K562 (cell line): ENCODE measurements around the gene TNFSF13B. TPM values are rescaled to one million over a fixed set of nuclear protein-coding genes. Genes with fewer than 3 reads are reported as not detected.
A peak's percentile ranks its signal among the peaks of the same experiment; 100 is the strongest.

Experiments
- ATAC-seq: fragments of 200-7000 bp; cut with Tn5 transposase; 3 replicates; pipeline ENCODE4 v1.9.1; 2020; ENCODE audit warnings: moderate library complexity
- BruUV-seq: library from RNA; stranded (reverse); fragments of 400-500 nt; replicated peaks from 2 replicates; lab custom pipeline; 2021; lab: Mats Ljungman, UMichigan
- CTCF ChIA-PET: fragments of 300-600 bp; formaldehyde crosslinking; extraction: SDS; loops from one replicate; lab custom pipeline; 2021; ENCODE audit warnings: low intra/inter-chr PET ratio; lab: Yijun Ruan, JAX
- POLR2A ChIA-PET: fragments of 300-600, 350-650 bp; sonication (Branson Sonifier 250); formaldehyde crosslinking; extraction: SDS; loops from one replicate; lab custom pipeline; 2021; ENCODE audit warnings: antibody characterized with exemption, inconsistent platforms; lab: Yijun Ruan, JAX
- DNase-seq, 4 experiments: peaks; one replicate each; pipeline versions ENCODE4 v3.0.0 to v3.0.0-alpha.2; 2011 to 2018; ENCODE audit warnings: low spot score in 3 of 4, mixed read lengths in 3 of 4; ENCODE audit errors: extremely low read depth in 1 of 4
- FAIRE-seq: peaks from 2 replicates; lab custom pipeline; 2011; peaks lifted over from hg19 to GRCh38; lab: Jason Lieb, UNC
- H2AFZ ChIP-seq: 2 replicates; pipeline ENCODE4 v1.6.0; 2011; ENCODE audit warnings: low read depth, low read length, control low read depth, inconsistent platforms
- H3K27ac ChIP-seq: fragments of 200-600 bp; 3 replicates; pipeline ENCODE4 v1.8.0; 2011; ENCODE audit warnings: low read depth, mild to moderate bottlenecking, control low read depth, inconsistent platforms, low read length, moderate library complexity, mixed read lengths; ENCODE audit errors: extremely low read depth
- H3K27me3 ChIP-seq, 2 experiments: fragments of 300-600 bp in 1 of 2; 2 replicates in 1 of 2; 3 replicates in 1 of 2; pipeline versions ENCODE4 v1.6.0 to v1.8.0; 2011; ENCODE audit warnings: inconsistent platforms in 2 of 2, low read length in 2 of 2, mild to moderate bottlenecking in 1 of 2, mixed read lengths in 1 of 2, moderate library complexity in 1 of 2; ENCODE audit not compliant: control insufficient read depth in 2 of 2, insufficient read depth in 2 of 2
- H3K36me3 ChIP-seq: fragments of 300-600 bp; 3 replicates; pipeline ENCODE4 v1.8.0; 2011; ENCODE audit warnings: mild to moderate bottlenecking, low read length, inconsistent platforms; ENCODE audit not compliant: control insufficient read depth, insufficient read depth
- H3K4me1 ChIP-seq, 2 experiments: fragments of 200-600 bp in 1 of 2; replicated peaks in 1 of 2; 2 replicates in 1 of 2; 3 replicates in 1 of 2; pipeline versions ENCODE4 v1.5.1 to v1.8.0; 2011; ENCODE audit warnings: inconsistent platforms in 2 of 2, low read length in 2 of 2, mild to moderate bottlenecking in 1 of 2, mixed read lengths in 1 of 2, moderate library complexity in 1 of 2; ENCODE audit not compliant: control insufficient read depth in 2 of 2, insufficient read depth in 2 of 2
- H3K4me2 ChIP-seq: 2 replicates; pipeline ENCODE4 v1.6.1; 2011; ENCODE audit warnings: low read length, control low read depth, inconsistent platforms, mixed read lengths; ENCODE audit not compliant: insufficient read depth
- H3K4me3 ChIP-seq: fragments of 200-600 bp; sonication (generic), shearing (Covaris generic); 2 replicates; pipeline ENCODE4 v1.5.1; 2016; ENCODE audit warnings: control low read depth, inconsistent platforms
- H3K79me2 ChIP-seq: fragments of 200-600 bp; 3 replicates; pipeline ENCODE4 v1.8.0; 2011; ENCODE audit warnings: low read length, inconsistent platforms; ENCODE audit not compliant: control insufficient read depth, insufficient read depth
- H3K9ac ChIP-seq, 2 experiments: 2 replicates each; pipeline versions ENCODE4 v1.6.0 to v1.6.1; 2011; ENCODE audit warnings: low read depth in 2 of 2, low read length in 2 of 2, control low read depth in 1 of 2, inconsistent platforms in 1 of 2, mild to moderate bottlenecking in 1 of 2, mixed read lengths in 1 of 2; ENCODE audit not compliant: insufficient read depth in 1 of 2
- H3K9me1 ChIP-seq: one replicate; pipeline ENCODE4 v1.6.0; 2011; ENCODE audit warnings: inconsistent platforms, mild to moderate bottlenecking, low read length, moderate library complexity; ENCODE audit not compliant: control insufficient read depth, insufficient read depth
- H3K9me3 ChIP-seq: replicated peaks from 2 replicates; pipeline ENCODE4 v1.5.1; 2011; ENCODE audit warnings: low read depth, low read length, inconsistent platforms; ENCODE audit not compliant: control insufficient read depth, insufficient read depth
- H4K20me1 ChIP-seq: replicated peaks from 2 replicates; pipeline ENCODE4 v1.6.1; 2011; ENCODE audit warnings: low read length, inconsistent platforms, mixed read lengths; ENCODE audit not compliant: control insufficient read depth, insufficient read depth
- HDAC3 ChIP-seq: fragments of 450-650 bp; IDR thresholded peaks from 2 replicates; pipeline ENCODE4 v1.6.1; 2018; ENCODE audit warnings: borderline replicate concordance, mild to moderate bottlenecking, moderate library complexity; ENCODE audit not compliant: partially characterized antibody
- MEIS2 ChIP-seq: fragments of 450-650 bp; IDR thresholded peaks from 2 replicates; pipeline ENCODE4 v1.6.1; 2014; ENCODE audit warnings: mild to moderate bottlenecking; ENCODE audit not compliant: partially characterized antibody
- NR1H2 ChIP-seq: sonication (generic); formaldehyde crosslinking; IDR thresholded peaks from 2 replicates; pipeline ENCODE4 v1.4.0; 2020; ENCODE audit warnings: mild to moderate bottlenecking, missing genetic modification reagents
- PCBP2 ChIP-seq: fragments of 200-400 bp; formaldehyde crosslinking; IDR thresholded peaks from 2 replicates; pipeline ENCODE4 v1.6.1; 2018; ENCODE audit warnings: low read length, low read depth, mild to moderate bottlenecking, moderate library complexity; ENCODE audit not compliant: poor library complexity, severe bottlenecking
- RB1 ChIP-seq: fragments of 450-650 bp; IDR thresholded peaks from 2 replicates; pipeline ENCODE4 v1.6.1; 2017; ENCODE audit warnings: low read depth, mild to moderate bottlenecking
- SAFB ChIP-seq: fragments of 200-400 bp; formaldehyde crosslinking; IDR thresholded peaks from 2 replicates; pipeline ENCODE4 v1.6.1; 2017; ENCODE audit warnings: low read depth, low read length, borderline replicate concordance
- ZNF140 ChIP-seq: fragments of 250-450 bp; sonication (Bioruptor Pico); IDR thresholded peaks from 2 replicates; pipeline ENCODE4 v1.8.0; 2021; ENCODE audit warnings: moderate library complexity, mild to moderate bottlenecking, inconsistent platforms
- WGBS: fragments of 100-300 bp; shearing (Covaris generic); methylation state at CpG from one replicate; pipeline ENCODE4 v1.1.6; 2016; ENCODE audit warnings: low coverage, mixed read lengths; ENCODE audit not compliant: insufficient coverage; ENCODE audit errors: missing lambda C conversion rate; 5-methylcytosine and 5-hydroxymethylcytosine counted together
- in situ Hi-C: fragments of 300-500 bp; cut with MboI; formaldehyde crosslinking; loops from 4 replicates; pipeline ENCODE4 v1.15.0; 2018; ENCODE audit warnings: inconsistent platforms, mixed read lengths
- intact Hi-C: fragments of 100-400 bp; cut with micrococcal nuclease; formaldehyde crosslinking; loops from 2 replicates; pipeline ENCODE4 v1.14.2; 2022
- polyA plus RNA-seq, 8 experiments: library from polyadenylated mRNA; depleted of rRNA in 4 of 8; stranded (reverse) in 5 of 8; unstranded in 3 of 8; fragments of >200 nt; fragmentation: Nextera tagmentation in 2 of 8; fragmentation: Illumina TruSeq in 1 of 8; extraction: Ambion mirVana in 2 of 8; extraction: Trizol in 1 of 8; gene quantifications; 2 replicates each; pipeline versions ENCODE4 v1.2.1 to v1.2.3, GENCODE V29; 2011 to 2014; ENCODE audit warnings: inconsistent platforms in 1 of 8, missing spikeins in 1 of 8
- total RNA-seq, 7 experiments: library from RNA; depleted of rRNA in 6 of 7; stranded (reverse); fragments of >200 nt in 6 of 7; fragmentation: Illumina TruSeq in 2 of 7; extraction: Trizol in 2 of 7; gene quantifications; 2 replicates each; pipeline versions ENCODE4 v1.2.1 to v1.2.3, GENCODE V29; 2011 to 2021; ENCODE audit warnings: low replicate concordance in 1 of 7
- TF ChIP-seq, protein P1 (sequence below): fragments of 450-650 bp; IDR thresholded peaks from 2 replicates; pipeline ENCODE4 v1.6.1; 2016; ENCODE audit warnings: mild to moderate bottlenecking

TNFSF13B gene
- total and polyA plus RNA-seq, 9 of the 15 experiments (the other 6 are each of a cell fraction or from before 2014, with no cell fraction given), result 1.1 to 2.1 (median 1.5) TPM

DNA sequence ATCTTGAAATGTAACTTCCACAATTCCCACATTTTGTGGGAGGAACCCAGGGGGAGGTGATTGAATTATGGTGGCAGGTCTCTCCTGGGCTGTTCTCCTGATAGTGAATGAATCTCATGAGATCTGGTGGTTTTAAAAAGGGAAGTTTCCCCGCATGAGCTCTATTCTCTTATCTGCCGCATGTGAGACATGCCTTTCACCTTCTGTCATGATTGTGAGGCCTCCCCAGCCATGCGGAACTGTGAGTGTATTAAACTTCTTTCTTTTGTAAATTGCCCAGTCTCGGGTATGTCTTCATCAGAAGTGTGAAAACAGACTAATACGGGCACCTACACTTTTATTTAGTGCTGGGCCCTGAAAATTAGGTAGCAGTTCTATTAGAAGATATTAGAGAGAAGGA, 45.8 kb downstream of the TNFSF13B start:
- no peaks in the 10 kb centered on the region for H3K4me1 ChIP-seq
- no peaks in the 10 kb centered on the region for H3K9me3 ChIP-seq
- no peak for ATAC-seq
- H3K27ac ChIP-seq, result no peak overlapping the region
- H3K4me3 ChIP-seq, result no peak overlapping the region
- no peaks in the 10 kb centered on the region for H3K27me3 ChIP-seq
- H3K4me2 ChIP-seq, result no peak overlapping the region
- no peaks in the 10 kb centered on the region for H3K79me2 ChIP-seq
- POLR2A ChIA-PET, result no interaction called here
- intact Hi-C loops (no loop called here), in situ Hi-C loops (no loop called here)
- no TSS peak for BruUV-seq
- no peak overlapping the region for H3K9ac ChIP-seq
- peak in 1 of 4 experiments; percentile 8 for DNase-seq
- H4K20me1 ChIP-seq, result no peaks in the 10 kb centered on the region
- no peaks in the 10 kb centered on the region for H3K36me3 ChIP-seq
- TF ChIP-seq SAFB (no peak), PCBP2 (no peak), ZNF140 (CRISPR knock-in tag) (no peak), NR1H2 (no peak), MEIS2 (peak; percentile 12), RB1 (no peak), HDAC3 (no peak)
- TF ChIP-seq, protein P1, sequence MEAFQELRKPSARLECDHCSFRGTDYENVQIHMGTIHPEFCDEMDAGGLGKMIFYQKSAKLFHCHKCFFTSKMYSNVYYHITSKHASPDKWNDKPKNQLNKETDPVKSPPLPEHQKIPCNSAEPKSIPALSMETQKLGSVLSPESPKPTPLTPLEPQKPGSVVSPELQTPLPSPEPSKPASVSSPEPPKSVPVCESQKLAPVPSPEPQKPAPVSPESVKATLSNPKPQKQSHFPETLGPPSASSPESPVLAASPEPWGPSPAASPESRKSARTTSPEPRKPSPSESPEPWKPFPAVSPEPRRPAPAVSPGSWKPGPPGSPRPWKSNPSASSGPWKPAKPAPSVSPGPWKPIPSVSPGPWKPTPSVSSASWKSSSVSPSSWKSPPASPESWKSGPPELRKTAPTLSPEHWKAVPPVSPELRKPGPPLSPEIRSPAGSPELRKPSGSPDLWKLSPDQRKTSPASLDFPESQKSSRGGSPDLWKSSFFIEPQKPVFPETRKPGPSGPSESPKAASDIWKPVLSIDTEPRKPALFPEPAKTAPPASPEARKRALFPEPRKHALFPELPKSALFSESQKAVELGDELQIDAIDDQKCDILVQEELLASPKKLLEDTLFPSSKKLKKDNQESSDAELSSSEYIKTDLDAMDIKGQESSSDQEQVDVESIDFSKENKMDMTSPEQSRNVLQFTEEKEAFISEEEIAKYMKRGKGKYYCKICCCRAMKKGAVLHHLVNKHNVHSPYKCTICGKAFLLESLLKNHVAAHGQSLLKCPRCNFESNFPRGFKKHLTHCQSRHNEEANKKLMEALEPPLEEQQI, result no peak
- no peaks in the 10 kb centered on the region for H3K9me1 ChIP-seq
- no peak overlapping the region for H2AFZ ChIP-seq
- FAIRE-seq, result no peak
- 6% methylated on average over 4 of the region's 5 CpGs for WGBS
- CTCF ChIA-PET, result no interaction called here
